HL-60/S4 treated with phorbol 12-myristate 13-acetate at 8.2 ng/mL for 4 days and 3 days (cell line): Measurements from ENCODE around the gene TIAM2.
"Not testable (repeated sequence)": the region's sequence is repeated elsewhere in the genome, so short reads cannot be mapped to it uniquely, and the experiment has no call there.

Source experiments
- in situ Hi-C: fragments of 300-500 bp; cut with MboI; formaldehyde crosslinking; loops from 2 replicates; pipeline ENCODE4 v1.15.0; 2022; ENCODE audit warnings: low sequenced_read_pairs

The TIAM2 gene

DNA sequence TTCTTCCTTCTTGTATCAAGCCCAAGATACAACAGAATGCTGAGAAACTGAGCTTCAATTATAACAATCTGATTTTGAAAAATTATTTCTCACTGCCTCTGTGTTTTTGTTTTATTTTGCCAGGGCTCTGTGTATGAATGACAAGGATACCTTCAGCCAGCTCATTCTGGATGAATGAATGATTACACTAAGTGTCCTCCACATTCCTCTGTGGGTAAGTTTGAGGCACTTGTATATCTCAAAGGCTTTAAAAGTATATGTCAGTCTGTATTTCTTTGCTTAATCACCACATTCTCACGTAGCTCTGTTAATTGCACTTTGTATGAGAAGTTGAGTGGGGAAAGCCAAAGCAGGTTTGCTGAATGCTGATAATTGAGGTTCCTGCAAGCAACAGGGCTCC, 95.1 kb downstream of the TIAM2 start:
- in situ Hi-C loops: no loop called here

DNA sequence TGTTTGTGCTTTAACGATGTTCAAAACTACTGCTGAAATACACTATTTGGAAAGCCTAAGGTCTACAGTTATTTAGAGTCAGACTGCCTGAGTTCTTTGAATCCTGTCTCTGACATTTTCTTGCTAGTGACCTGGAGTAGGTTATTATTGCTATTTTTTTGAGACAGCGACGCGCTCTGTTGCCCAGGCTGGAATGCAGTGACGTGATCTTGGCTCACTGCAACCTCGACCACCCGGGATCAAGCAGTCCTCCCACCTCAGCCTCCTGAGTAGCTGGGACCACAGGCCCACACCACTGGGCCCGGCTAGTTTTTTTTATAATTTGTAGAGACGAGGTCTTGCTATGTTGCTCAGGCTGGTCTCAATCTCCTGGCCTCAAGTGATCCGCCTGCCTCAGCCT, 96.6 kb downstream of the TIAM2 start:
- in situ Hi-C loops: no loop called here

DNA sequence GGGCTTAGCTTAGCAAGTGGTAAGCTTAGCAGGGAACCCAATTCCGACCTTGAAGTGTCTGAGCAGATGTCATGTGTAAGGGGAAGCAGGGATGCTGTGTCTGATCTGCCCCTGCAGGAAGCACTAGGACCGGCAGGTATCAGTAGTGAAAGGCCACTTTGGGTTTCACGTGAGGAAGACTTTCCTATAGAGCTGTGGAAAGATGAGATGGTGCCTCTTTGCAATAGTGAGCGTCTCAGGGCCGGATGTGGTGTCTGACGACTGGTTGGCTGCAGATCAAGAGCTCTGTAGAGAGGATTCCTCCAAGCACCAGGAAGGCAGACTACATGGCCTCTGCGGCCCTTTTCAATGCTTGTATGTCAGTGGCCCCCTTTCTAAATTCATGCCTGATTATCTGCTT, 98.3 kb downstream of the TIAM2 start:
- in situ Hi-C loops: no loop called here

DNA sequence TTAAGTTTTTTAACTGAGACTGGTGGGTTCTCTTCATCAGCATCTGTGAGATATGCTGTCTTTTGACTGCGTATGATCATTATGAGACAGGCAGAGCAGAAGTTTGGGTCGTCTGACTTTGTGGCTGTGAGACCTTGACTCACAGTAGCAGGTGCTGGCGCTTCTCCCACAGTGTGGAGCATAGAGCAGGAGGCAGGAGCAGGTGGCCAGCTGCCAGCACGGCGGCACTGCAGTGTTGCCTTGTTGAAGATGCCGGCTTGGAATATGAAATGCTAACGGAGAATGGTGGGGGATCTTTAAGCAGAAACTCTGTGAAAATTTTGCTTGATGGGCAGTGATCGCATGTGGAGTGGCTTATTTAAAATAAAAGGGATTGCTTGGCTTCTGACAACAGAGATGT, 105.0 kb downstream of the TIAM2 start:
- in situ Hi-C loops: no loop called here

DNA sequence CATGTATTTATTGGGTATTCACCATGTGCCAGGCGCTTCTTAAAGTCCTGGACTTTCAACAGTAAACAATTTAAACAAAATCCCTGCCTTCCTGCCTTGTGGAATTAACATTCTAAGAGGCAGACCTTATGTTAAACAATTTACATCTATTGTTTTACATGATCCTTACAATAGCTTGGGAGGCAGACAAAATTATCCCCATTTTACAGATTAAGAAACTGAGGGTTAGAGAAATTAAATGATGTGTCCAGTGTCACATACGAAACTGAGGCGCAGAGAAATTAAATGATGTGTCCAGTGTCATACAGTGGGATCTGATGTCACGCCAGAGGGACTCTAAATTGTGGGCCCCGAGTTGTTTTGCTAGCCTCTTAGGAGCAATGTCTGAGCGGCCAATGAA, 105.5 kb downstream of the TIAM2 start:
- in situ Hi-C loops: no loop called here

DNA sequence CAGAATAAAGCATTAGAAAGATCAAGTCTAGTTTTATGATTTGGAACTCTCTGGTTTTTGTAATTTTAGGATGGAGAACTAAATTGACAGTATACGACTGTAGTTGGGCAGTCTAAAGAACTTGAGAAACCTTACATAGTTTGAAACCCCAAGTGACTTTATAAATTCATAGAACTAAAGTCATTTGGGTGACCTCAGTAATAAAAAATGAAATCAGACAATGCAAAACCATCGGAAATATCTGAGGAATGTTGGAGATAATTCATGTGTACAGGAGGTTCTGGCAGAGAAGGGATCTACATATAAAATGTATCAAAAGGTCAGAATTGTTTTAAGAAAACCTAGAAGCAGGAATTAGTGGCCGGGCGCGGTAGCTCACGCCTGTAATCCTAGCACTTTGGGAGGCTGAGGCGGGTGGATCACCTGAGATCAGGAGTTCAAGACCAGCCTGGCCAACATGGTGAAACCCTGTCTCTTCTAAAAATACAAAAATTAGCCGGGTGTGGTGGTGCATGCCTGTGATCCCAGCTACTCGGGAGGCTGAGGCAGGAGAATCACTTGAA, 108.0 kb downstream of the TIAM2 start:
- in situ Hi-C loops: not testable (repeated sequence)

DNA sequence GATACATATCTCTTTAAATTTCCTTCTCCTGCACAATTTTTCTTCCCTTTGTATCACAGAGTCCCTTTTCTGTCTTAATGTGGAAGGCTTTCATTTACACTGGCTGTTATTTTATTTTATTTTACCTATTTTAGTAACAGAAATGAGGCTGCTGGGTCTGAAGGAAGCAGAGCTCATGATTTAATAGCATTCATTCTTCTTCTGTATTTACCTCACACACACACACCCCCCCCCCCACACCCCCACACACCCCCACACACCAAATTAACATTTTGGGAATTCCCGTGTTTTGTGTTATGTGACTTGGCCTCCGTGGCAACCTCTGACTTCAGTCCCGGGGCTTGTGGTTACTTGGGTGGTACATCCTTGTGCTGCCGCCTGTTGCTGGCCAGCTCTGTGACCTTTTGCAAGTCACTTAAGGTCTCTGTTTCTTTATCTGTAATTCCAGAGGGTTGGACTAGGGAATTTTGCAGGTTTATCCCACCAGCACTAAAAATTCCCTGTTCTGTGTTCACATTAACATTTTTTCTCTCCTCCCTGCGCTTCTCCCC, 108.8 kb downstream of the TIAM2 start:
- in situ Hi-C loops: no loop called here

DNA sequence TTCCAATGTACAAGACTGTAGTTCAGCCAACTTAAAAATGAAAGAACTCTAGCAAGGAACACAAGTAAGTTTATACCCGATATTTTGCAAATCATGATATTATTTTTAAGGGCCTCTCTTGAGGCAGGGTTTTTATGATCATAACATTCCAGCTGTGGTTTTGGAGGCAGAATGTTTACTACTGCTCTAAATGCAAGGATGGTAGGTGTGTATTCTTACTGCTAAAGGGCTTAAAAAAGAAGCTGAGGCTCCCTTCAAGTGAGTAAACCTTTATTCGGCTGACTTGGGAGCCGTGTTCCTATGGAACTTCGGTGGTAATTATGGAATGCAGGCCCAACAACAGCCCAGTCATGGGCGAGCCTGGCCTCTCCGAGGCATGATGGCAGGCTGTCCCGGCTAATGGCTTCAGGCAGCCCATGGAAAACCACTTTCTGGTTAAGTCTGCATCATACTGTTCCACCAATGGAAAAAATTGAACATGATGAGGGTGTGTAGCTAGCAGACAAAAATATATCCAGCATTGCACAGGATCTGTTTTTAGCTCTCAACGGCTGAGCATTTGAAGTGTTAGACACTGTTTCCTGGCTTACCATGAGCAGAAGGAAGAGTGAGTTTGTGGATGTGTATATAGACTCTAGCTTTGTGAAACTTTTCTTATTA, 111.5 kb downstream of the TIAM2 start:
- in situ Hi-C loops: no loop called here

DNA sequence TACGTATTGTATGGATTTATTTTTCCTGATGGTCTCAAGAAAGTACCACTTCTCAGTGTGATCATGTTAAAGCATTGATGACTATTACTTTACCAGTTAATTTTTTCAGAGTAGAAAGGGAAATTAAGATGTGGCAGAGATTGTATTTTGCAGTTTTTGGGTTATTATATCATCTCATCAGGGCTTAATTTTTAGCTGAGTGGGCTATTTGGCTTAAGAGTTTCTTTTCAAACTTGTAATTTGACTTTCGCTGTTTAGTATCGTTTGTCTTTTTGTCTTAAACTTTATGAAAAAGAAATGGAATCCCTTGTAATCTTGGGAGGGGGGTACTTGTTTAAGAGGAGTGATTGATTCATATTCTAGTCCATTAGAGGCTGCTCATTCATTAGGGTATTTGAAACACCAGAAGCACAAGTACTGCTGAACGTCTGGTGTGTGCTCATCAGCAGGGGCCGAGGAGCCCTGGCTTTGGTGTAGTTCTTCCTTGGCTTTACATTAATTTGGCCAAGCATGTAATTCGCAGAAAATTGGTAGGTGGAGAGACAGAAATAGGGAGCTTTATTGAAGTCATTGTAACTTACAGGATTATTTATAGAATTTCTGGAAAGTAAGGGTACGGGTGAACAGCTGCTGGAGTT, 112.4 kb downstream of the TIAM2 start:
- in situ Hi-C loops: no loop called here

DNA sequence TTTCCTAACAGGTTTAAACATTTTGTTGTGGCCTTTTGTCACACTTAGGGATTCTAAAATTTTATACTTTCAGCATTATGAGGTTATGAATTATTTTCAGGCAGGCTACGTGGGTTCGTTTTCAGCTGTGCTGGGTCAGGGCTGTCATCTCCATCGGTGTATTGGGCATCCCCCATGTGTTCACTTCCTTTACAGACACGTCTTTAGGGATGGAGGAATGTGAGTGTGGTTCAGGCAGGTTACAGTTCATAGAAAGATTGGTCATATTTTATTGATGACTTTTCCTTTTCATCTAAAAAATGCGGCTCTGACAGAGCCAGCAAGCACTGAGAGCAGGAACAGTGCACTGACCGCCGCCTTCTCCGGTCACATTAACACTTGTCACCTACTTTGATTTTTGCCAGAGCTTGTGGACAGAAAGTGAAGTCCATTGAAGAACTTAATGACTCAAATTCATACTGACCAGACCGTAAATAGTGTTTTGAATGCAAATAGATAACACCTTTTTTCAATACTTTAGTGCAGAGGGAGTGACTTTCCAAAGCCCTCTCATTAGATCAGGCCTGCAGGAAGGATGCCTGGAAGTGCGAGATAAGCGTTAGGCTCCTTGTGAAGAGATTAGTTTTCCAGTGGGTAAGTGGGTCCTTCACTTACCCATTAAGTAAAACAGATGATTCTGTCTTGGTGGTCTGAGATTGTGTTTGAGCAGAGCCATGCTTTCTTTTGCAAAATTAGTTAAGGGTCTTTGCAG, 113.1 kb downstream of the TIAM2 start:
- in situ Hi-C loops: no loop called here

DNA sequence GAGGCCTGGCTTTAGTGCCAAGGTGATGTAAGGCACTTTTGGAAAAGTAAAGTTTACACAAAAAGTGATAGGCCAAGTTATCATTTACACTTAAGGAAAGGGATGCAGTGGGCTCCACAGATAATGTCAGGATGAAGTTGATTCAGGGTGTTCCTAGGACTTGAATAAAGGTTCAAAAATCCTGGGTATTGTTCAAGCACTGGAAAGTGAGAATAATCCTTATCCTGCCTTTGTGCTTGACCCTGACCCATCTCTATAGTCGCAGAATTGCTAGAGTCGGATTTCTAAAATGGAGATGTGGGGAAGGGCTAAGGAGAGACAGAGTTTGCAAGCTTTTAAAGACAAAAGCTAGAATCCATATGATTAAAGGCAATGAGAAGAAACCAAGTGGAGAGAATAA, 115.6 kb downstream of the TIAM2 start:
- in situ Hi-C loops: no loop called here

DNA sequence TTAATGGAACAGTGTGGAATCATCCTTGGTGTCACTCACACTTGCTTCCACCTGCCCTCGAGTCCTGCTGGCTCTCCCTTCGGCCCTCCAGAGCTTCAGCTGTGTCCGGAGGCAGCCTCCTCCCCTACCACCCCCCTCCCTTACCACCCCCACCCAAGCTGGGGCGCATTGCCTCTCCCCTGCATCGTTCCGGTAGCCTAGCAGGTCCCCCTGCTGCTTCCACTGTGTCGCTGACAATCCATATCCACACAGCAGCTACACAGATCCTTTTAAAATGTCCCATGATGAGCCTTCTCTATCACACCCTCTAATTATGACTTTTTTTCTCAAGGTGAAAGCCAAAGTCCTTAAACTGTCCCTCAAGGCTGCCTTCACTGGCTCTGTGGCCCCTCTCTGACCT, 117.6 kb downstream of the TIAM2 start:
- in situ Hi-C loops: no loop called here

DNA sequence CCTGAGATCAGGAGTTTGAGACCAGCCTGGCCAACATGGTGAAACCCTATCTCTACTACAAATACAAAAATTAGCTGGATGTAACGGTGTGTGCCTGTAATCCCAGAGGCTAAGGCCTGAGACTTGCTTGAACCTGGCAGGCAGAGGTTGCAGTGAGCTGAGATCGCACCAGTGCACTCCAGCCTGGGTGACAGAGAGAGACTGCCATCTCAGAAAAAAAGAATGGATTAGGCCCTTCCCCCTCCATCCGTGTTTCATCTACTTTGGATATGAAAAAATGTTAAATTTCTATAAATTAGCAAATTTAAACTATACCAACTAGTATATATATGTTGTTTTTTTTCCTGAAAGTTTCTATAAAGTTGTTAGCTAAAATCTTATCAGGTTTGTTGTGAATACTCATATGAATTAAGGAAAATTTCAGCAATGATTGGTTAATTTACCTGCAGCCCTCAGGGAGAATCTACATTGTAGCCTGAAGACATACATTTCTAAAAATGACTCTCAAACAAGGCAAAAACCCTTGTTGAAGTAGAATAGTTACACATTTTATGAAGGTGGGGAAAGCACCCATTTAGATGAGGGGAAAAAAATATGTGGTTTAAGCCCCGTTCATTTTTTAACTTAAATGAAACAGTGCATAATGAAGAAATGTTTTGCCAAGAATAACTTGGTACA, 120.9 kb downstream of the TIAM2 start:
- in situ Hi-C loops: no loop called here

DNA sequence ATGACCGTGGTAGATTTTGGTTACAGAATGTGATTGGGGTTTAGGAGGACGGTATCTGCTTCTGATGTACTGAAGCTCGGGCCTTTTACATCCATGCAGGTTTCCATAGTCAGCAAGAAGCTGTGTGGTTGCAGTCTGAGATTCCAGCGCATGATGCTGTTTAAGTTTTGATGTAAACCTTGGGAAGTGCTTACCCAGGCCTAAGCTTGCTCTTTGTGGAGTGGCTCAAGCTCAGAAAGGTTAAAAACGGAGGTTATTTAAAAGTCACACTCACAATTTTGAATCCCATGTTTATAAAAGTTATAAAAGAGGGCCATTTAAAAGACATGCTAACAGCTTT, 121.4 kb downstream of the TIAM2 start:
- in situ Hi-C loops: no loop called here

DNA sequence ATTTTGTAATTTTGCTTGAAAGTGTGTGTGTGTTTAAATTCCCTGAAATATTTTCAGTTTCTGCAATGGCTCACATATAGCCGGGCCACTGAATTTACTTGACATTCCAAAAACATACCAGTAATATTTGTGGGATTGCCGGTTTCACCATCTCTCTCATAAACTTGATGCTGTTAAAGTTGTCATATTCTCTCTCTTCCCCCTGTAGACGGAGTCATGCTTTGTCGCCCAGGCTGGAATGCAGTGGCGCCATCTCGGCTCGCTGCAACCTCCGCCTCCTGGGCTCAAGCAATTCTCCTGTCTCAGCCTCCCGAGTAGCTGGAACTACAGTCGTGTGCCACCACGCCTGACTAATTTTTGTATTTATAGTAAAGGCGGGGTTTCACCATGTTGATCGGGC, 122.1 kb downstream of the TIAM2 start:
- in situ Hi-C loops: no loop called here

DNA sequence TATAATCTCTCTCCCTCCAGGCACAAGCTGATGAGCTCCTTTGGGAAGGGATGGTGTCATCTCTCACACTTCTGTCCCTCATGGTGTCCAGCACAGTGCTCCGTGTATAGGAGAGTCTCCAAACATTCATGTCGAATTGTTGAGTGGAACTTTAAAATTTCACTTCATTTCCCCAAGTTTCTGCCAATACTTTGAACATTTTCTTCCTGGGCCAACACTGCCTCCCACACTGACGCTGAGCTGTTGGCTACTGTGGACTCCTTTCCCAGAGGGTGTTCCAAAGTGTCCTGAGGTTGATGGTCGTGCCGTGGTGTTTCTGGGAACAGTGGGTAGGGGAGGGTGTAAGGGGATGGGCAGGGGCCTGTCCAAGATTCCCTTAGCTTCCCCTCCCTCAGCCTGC, 122.7 kb downstream of the TIAM2 start:
- in situ Hi-C loops: no loop called here

DNA sequence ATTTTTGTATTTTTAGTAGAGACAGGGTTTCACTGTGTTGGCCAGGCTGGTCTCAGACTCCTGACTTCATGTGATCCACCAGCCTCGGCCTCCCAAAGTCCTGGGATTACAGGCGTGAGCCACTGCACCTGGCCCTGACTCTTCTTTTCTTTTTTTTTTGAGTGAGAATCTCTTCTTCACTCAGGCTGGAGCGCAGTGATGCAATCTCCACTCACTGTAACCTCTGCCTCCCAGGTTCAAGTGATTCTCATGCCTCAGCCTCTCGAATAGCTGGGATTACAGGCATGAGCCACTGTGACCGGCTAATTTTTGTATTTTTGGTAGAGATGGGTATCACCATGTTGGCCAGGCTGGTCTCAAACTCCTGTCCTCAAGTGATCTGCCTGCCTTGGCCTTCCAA, 124.1 kb downstream of the TIAM2 start:
- in situ Hi-C loops: not testable (repeated sequence)

DNA sequence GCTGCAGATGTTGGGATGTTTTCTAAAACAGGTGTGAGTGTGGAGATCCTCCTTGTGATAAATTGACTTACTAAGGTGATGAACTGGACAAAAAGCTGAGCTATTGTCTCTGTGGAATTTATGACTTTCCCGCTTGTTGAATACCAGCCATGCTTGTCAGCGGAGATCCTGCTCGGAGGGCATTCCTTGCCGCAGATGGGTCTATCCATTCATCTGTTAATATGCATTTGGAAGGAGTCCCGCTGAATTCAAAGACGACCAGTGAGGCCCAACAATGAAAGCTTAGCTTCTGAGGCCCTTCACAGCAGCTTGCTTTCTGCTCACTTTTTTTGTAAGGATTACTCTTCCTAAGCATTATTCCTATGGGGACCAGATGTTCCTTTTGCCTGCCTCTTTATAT, 124.9 kb downstream of the TIAM2 start:
- in situ Hi-C loops: no loop called here

DNA sequence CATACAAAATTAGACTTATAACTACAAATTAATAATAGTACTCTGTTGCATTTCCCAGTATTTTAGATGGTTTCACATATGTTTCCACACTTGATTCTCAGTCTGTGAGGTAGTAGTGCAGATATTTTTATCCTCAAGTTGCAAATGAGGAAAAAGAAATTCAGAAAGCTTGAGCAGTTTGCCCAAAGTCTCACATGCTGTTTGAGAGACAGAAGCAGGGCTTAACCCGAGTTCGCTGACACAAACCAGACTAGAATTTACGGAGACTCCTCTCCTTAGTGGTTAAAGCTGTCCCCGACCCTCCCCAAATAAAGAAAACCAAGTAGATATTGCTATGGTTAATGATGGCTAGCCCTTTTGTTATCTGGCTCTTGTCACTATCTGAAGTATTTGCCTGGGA, 126.2 kb downstream of the TIAM2 start:
- in situ Hi-C loops: no loop called here

DNA sequence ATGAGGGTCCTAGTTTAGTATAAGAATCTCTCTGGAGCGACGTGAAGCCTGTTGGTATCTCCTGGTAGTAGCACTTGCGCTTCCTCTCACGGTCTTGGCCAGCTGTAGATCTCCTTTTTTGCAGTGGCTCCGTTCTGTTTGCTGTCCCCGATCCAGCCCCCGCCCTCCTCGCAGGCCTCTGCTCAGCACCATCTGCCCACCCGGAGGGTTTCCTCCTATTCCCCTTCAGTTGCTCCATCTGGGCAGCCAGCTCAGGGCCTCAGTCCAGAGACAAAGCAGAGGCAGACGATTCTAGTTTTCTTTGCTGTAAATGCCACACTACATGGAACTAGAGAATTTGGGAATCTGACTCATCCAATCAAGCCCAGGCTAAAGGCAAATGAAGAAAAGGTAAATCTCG, 126.6 kb downstream of the TIAM2 start:
- in situ Hi-C loops: no loop called here

DNA sequence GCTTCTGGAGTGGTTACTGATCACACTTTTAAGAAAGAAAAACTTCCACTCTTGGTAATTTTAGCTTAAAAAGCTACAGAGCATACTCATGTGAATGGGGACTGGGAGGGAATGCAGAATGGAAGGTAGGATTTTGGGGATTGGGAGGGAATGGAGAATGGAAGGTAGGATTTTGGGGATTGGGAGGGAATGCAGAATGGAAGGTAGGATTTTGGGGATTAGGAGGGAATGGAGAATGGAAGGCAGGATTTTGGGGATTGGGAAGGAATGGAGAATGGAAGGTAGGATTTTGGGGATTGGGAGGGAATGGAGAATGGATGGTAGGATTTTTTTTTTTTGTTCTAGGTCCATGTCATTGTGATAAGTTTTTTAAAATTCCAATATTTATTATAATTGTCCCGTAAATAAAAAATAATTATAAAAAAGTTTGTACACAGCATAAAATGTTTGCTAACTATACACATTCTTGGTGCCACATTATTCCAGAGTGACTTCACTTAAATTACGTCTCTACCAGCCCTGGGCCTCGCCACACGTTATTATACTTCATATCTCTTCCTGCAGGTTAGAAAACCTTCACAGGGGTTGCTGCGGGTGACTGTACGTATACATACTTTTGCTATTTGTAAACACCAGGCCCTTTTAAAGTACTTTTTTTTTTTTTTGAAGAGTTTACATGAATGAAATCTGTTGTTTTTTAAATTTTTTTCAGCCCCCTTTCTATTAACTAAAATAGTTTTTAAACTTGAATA, 127.3 kb downstream of the TIAM2 start:
- in situ Hi-C loops: no loop called here
